GM12874 (cell line): Measurements from ENCODE around the gene CLCN3.

Experiments
- CTCF ChIP-seq: IDR thresholded peaks from 2 replicates; pipeline ENCODE4 v1.5.1; 2011; ENCODE audit warnings: low read depth, mild to moderate bottlenecking, control low read depth, low read length, moderate library complexity; ENCODE audit not compliant: insufficient read depth

The CLCN3 gene

GRCh38 chr4:169618986-169619385 lies 1.4 kb upstream of the CLCN3 start:
- no peak for TF ChIP-seq CTCF

GRCh38 chr4:169619518-169619957 lies 840 bp upstream of the CLCN3 start:
- peak; percentile 49 for TF ChIP-seq CTCF

- no peak for TF ChIP-seq CTCF
Measured at GRCh38 chr4:169620880-169621248, 486 bp downstream of the CLCN3 start.

GRCh38 chr4:169621731-169622492 lies 1.5 kb downstream of the CLCN3 start:
- TF ChIP-seq CTCF, result no peak

GRCh38 chr4:169622566-169622965 lies 2.2 kb downstream of the CLCN3 start:
- no peak for TF ChIP-seq CTCF

GRCh38 chr4:169625886-169626285 lies 5.5 kb downstream of the CLCN3 start:
- no peak for TF ChIP-seq CTCF

GRCh38 chr4:169626331-169627282 lies 6.2 kb downstream of the CLCN3 start:
- TF ChIP-seq CTCF, result no peak
